ENCODE data around the gene BARX2.
"Not testable (repeated sequence)": the region's sequence is repeated elsewhere in the genome, so short reads cannot be mapped to it uniquely, and the experiment has no call there.

The BARX2 gene, protein sequence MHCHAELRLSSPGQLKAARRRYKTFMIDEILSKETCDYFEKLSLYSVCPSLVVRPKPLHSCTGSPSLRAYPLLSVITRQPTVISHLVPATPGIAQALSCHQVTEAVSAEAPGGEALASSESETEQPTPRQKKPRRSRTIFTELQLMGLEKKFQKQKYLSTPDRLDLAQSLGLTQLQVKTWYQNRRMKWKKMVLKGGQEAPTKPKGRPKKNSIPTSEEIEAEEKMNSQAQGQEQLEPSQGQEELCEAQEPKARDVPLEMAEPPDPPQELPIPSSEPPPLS

DNA sequence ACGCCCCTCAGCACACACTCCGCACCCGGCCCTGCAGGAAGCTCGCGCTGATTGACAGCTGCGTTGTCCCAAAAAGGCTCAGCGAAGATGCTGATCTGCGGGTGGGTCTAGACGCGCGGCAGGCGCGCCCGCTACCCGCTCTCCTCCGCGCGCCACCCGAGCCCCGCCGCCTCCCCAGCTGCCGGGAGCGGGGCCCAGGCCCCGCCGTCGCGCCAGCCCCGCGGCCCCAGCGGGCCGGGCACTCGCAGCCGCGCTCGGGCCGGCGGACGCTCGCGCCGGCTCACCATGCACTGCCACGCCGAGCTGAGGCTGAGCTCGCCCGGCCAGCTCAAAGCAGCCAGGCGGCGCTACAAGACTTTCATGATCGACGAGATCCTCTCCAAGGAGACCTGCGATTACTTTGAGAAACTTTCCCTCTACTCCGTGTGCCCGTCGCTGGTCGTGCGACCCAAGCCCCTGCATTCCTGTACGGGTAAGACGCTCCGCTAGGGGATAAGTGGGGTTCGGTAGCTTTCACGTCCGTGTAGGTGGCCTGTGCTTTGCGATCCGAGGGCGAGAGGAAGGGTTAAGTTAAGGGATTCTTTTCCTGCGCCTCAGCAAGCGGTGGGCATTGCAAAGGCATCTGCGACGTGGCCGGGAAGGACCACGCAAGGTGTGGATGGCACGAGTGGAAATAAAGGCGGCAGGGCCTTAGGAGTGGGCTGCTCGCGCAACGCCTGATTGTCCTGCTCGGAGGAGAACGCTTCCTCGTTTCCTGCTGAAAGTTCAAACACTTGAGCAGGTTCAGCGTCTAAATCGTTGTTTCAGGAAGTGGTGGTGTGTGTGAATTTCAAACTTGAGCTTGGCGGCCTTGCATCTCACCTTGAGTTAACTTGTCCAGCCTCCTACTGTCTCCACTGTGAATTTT is at the start of gene BARX2:
Gene BARX2 (plus strand): TSS at position 98 of the 907 bp plus-strand sequence. CDS start 188 bp downstream, at position 286.
- DNase-seq (ENCODE audit: low read depth in 2 of 2, low spot score in 1 of 2): no peak

DNA sequence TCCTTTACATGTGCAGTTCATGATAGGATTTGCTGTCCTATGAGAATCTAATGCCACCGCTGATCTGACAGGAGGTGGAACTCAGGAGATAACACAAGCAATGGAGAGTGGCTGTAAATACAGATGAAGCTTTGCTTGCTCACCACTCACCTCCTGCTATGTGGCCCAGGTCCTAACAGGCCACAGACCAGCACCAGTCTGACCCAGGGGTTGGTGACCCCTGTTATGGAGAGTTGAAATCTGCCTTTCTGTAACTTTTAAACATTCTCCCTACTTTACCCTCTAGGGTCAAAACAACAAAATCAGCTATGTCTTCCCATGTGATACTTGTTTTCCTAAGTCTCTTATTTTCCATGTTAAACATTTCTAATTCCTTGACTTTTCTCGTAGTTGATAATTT is 48.7 kb upstream of the BARX2 start:
- DNase-seq (ENCODE audit: low read depth in 2 of 2, low spot score in 1 of 2): no peak

DNA sequence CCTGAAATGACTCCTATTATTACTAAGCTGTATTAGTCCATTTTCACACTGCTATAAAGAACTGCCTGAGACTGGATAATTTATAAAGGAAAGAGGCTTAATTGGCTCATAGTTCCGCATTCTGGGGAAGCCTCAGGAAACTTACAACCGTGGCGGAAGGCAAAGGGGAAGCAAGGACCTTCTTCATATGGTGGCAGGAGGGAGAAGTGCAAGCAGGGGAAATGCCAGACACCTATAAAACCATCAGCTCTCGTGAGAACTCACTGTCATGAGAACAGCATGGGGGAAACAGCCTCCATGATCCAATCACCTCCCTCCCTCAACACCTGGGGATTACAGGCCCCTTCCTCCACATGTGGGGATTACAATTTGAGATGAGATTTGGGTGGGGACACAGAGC is 47.9 kb upstream of the BARX2 start:
- not testable (repeated sequence) for DNase-seq (ENCODE audit: low read depth in 2 of 2, low spot score in 1 of 2)

DNA sequence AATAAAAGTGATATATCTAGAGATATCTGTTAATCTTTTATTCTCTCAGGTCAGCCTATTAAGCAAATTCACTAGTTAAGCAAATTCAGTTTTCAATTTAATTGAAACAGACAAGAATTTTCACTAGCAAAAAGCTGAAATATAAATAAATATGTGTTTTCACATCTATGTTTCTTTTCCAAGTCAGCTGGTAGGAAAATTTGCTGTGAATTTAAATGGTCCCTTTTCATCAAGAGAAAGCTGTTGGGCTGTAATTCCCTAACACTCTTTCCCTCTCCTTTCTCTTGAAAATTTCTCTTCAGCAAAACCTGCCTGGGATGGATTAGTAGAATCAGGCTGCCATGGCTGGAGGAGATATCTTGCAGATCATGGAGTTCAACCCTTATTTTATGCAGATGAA is 46.9 kb upstream of the BARX2 start:
- no peak for DNase-seq (ENCODE audit: low read depth in 2 of 2, low spot score in 1 of 2)

DNA sequence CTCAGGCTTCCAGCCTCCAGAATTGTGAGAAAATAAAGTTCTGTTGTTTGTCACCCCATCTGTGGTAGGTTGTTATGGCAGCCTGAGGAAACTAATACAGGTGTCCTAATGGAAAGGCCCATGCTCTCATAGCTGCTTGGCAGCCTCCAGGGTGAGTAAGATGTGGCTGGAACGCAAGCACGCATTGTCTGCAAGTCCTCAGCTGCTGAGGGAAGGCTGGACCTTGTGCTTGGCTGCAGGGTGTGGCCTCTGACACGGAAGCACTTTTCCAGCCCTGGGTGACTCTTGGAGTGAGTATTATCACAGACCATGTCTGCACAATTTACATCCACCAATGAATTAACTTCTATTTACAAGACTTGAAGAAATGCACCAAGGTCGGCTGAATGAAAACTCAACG is 44.4 kb upstream of the BARX2 start:
- DNase-seq (ENCODE audit: low read depth in 2 of 2, low spot score in 1 of 2): no peak

DNA sequence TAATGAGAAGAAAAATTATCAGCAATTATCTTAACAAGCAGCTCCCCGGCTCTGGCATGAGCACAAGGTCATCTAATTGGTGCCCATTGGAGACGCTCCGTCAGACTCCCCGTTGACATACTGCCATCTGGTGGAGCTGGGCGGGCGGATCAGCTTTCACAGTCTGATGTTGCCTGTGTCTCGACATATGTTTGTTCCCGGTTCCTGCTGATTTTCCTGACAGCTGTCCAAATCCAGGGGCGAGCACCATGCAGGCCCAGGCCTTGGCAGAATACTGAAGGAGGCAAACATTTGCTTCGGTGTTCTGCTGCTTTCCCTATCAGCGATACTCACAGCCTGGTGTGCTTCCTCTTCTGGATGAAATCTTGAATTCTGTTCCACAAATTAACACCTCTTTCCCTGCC is 43.8 kb upstream of the BARX2 start:
- DNase-seq (ENCODE audit: low read depth in 2 of 2, low spot score in 1 of 2): peak; percentile 24 to 31

DNA sequence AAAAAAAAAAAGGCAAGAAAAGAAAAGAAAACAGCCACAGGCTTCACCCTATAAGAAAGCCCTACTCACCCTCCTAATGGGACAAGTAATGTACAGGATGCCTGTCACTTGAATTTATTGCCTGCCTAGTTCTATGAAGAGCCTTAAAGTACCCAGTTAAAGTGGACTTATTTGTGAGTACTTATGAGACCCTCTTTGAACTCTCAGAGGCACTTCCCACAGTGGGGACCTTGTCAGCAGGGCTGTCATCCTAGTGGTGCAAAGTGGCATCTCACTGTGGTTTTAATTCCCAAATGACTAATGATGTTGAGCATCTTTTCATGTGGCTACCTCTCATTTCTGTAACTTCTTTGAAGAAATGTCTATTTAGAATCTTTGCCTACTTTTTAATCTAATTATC is 41.8 kb upstream of the BARX2 start:
- no peak for DNase-seq (ENCODE audit: low read depth in 2 of 2, low spot score in 1 of 2)

DNA sequence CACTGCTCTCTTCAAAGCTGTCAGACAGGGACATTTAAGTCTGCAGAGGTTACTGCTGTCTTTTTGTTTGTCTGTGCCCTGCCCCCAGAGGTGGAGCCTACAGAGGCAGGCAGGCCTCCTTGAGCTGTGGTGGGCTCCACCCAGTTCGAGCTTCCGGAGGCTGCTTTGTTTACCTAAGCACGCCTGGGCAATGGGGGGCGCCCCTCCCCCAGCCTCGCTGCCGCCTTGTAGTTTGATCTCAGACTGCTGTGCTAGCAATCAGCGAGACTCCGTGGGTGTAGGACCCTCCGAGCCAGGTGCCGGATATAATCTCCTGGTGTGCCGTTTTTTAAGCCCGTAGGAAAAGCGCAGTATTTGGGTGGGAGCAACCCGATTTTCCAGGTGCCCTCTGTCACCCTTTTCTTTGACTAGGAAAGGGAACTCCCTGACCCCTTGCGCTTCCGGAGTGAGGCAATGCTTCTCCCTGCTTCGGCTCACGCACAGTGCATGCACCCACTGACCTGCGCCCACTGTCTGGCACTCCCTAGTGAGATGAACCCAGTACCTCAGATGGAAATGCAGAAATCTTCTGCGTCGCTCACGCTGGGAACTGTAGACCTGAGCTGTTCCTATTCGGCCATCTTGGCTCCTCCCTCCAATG is 31.2 kb upstream of the BARX2 start:
- not testable (repeated sequence) for DNase-seq (ENCODE audit: low read depth in 2 of 2, low spot score in 1 of 2)

DNA sequence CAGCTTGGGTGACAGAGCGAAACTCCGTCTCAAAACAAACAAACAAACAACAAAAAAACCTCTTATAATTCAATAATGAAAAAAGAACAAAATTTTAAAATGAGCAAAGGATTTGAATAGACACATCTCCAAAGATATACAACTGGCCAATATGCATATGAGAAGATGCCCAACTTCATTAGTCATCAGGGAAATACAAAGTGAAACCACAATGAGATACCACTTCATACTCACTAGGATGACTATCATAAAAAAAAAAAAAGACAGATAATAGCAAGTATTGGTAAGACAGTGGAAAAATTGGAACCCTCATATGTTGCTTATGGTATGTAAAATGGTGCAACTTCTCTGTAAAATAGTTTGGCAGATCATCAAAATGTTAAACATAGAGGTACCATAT is 28.7 kb upstream of the BARX2 start:
- DNase-seq (ENCODE audit: low read depth in 2 of 2, low spot score in 1 of 2): no peak

DNA sequence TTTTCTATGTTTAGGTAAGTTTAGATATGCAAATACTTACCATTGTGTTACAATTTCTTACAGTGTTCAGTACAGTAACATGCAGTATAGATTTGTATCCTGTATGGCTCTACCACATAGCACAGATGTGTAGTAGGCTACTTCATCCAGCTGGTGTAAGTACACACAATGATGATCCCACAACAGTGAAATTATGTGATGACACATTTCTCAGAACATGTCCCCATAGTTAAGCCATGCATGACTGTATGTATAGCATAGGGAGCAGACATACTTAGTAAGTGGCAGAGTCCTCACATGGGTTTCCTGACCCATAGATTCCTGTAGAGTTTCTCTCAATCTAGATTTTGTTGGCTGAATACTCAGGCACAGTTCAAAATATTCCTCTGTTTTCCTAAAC is 26.8 kb upstream of the BARX2 start:
- DNase-seq (ENCODE audit: low read depth in 2 of 2, low spot score in 1 of 2): no peak

DNA sequence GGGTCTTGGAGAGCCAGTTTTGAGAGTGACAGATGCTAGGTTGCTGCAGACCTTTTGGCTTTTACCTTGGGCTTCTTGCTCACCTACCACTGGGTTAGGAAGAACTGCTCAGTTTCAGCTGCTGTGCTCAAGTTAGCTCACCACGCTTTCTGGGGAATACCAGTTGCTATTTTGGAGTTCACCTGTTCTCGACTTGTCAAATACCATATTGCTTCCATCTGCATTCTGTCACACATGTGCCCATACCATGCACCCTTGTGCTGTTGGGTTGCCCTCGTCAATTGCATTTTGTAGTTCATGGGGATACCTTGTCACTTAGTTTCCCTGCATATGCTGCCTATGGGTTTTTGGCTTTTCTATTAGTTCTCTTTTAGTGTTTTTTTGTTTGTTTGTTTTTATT is 23.0 kb upstream of the BARX2 start:
- DNase-seq (ENCODE audit: low read depth in 2 of 2, low spot score in 1 of 2): no peak

DNA sequence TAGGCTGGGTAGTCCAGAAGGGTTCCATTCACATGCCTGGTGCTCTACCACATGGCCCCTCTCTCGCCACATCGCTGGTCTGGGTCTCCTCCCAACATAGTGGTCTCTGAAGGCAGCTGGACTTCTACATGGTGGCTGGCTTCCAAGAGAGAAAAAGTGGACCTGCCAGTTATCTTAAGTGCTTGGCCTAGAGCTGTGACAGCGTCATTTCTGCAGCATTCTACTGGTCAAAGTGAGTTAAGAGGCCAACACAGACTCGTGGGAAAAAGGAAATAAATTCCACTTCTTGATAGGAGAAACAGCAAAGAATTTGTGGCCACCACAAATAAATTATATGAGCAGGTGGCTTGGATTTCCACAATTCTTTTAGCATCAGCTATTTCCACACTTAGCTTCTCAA is 21.0 kb upstream of the BARX2 start:
- DNase-seq (ENCODE audit: low read depth in 2 of 2, low spot score in 1 of 2): no peak

DNA sequence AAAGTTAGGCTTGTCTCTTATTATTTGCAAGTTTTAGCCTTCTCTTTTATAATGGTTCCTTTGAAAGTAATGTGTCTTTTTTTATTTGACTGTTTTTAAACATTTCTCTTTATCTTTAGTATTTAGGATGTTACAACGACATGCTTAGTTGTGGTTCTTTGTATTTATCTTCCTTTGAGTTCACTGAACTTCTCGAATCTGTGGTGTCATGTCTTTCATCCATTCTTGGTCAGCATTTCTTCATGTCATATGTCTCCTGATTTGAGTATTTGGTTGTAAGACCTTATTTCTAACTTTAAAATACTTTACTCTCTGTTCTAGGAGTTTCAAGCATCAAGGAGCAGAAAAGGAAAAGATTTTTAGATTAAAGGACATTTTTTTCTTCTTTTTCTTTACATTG is 15.9 kb upstream of the BARX2 start:
- no peak for DNase-seq (ENCODE audit: low read depth in 2 of 2, low spot score in 1 of 2)

DNA sequence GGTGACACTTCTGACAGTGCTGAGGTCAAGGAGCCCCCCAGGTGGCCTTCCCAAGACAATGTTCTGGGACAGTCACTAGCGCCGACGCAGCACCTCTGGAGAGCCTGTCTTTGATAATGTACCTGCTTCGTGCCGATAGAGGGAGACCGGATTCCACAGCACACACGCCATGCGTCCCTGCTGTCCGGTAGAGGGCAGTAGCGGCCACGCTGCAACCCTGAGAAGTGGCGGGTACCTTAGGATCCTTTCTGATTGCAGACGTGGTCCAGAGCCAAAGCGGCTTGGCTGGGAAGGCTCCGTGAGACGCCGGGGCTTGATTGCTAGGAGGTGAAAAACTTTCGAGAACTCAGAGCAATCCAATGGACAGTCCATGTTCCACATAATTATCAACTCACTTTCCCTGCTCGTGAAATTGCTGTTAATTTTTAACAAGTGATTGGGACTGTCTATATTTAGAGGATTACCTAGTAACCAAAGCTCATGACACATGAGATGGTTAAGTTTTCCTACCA is 11.4 kb upstream of the BARX2 start:
- DNase-seq (ENCODE audit: low read depth in 2 of 2, low spot score in 1 of 2): peak; percentile 27 to 50

DNA sequence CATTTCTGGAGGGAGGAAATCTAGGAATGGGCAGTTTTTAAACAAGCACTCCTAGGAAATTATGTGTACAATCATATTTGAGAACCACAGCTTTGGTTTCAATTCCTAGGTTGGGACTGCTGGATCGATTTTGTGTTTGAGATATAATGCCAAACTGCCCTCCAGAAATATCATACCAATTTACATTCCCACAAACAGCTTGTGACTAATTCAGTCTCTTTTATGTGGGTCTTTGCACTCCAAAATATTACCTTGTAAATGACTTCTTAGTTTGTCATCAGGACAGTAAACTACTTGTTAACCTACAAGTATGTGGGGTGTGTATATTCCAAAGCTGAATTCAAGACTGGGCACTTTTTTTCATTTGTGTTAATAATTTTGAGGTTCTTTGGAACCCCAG is 9.8 kb upstream of the BARX2 start:
- no peak for DNase-seq (ENCODE audit: low read depth in 2 of 2, low spot score in 1 of 2)

DNA sequence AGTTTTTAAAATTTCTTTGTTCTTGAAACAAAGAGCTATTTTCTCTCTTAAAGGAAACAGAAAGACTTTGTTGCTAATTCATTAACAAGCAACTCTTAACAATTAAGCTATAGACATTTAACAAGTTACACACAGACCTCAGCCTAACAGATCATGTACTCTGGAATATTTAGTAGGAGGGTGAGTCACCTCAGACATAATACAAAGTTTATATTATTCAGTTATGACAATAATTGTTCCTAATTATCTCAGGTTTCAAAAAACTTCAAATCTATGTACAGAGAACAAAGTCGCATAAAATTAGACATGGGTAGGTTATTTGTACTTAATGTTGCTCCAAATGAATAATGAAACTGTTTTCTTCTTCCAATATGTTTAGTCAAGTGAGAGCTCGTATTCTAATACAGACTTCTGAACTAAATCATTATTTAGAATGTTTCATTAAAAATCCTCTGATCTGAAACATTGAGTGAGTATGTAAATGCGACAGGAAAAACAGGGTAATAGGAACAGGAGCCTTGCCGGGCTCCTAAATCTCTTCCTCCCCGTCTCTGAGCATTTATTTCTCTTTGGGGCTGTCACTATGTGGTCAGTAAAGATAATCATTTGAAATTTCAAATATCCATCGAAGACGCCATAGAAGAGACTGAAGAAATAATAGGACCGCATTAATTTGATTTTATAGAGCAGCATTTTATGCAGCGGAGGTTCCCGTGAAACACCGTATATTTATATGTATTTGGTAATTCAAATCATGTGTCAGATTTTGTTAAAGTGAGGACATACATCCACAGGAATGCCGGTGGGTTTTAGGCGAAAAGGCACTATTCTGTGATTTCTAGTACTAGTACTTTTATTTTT is 8.7 kb upstream of the BARX2 start:
- no peak for DNase-seq (ENCODE audit: low read depth in 2 of 2, low spot score in 1 of 2)

DNA sequence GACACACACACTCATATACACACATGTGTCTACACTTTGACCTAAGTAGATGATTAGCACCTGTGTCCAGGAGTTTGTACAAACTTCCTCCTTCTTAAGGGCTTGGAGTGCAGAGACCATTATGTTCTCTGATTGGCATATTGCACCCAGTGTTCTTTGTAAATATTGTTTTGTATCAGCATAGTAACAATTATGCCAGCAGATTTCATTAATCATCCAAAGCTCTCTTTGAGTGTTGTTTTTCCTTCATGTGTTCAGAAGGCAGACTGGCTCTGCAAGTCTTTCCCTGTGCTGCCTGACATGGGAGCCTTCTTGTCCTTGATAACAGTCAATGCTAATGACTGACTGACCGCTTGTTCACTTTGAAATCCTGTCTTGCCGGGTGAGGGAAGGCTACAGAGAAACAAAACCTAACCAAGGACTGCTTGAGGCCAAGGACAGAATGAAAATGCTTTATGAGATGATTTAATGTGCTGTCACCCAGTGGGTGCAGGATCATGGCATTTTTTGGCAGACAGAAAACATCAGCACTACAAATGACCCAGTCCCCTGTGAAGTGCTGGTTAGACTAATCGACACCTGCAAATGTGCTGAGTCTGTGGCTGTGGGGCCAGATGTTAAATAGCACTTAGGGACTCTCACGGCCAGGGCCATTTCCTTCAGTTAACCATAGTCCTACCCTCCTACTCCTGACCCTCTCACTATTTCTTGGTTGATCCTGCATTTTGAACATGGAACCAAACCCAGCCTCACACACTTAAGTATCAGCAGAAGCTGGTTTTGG is 6.6 kb upstream of the BARX2 start:
- no peak for DNase-seq (ENCODE audit: low read depth in 2 of 2, low spot score in 1 of 2)

DNA sequence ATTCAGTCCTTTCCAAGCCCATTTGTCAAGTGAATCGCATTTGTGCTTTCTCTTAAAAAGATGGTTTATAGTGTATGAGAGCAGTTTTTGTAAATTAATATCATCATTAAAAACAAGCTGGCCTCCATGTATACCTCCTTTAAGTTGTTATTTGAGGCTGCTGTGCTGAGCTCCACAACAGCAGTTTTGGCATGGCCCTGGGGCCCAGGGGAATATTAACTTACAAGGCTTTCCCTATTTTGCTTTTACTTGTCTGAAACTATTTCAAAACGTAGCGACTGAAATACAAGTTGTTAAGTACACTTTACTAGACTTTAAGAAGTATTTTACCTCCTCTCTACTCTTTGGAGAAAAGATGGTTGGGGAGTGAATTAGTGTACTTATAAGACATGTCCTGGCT is 4.9 kb upstream of the BARX2 start:
- DNase-seq (ENCODE audit: low read depth in 2 of 2, low spot score in 1 of 2): no peak

DNA sequence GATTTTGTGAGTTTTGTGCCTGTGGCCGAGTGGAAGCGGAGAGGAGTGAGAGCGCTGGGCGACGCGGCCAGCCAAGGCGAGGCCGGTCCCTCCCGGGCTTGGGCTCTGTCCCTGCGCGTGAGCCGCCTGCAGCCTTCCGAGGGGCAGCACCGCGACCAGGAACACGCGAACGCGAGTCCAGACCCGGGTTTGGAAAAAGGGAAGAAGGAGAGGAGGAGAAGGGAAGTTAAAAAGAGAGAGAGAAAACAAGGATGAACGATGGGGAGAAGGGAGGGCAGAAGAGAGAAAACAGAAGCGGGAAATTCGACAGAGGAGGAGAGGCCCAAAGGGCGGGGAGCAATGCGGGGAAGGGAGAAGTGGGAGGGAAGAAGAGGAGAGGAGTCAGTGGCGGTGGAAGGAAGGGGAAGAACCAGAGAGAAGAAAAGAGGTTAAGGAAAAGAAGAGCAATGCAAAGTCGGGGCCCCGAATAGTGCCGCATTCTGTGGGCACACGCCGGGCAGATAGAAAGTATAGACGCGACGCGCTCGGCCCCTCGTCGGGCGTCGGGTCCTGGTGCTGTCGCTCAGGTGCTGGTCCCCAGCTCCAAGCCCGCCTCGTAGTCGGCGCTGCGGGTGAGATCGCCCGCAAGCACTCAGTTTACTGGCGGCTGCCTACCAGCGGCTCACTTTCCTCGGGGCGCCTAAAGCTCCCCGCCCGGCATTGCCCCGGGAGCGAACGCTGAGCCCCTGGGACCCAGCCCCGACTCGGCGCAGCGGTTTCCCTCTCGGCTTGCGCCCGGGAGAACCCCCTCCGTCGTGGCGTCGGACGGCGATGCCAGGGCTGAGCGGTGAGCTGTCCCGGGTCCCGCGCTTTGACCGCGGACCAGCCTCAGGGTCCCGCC is 2.8 kb upstream of the BARX2 start:
- DNase-seq (ENCODE audit: low read depth in 2 of 2, low spot score in 1 of 2): no peak
